Osteoblast (primary cell): Measurements from ENCODE around the gene ABLIM3. TPM values are rescaled to one million over a fixed set of nuclear protein-coding genes. Genes with fewer than 3 reads are reported as not detected.

Experiments used
- DNase-seq: peaks from one replicate; pipeline ENCODE4 v3.0.0; 2011; ENCODE audit warnings: low spot score, mixed read lengths; ENCODE audit not compliant: insufficient read length; ENCODE audit errors: missing footprints
- H2AFZ ChIP-seq: 2 replicates; pipeline ENCODE4 v1.6.0; 2011; ENCODE audit warnings: mild to moderate bottlenecking, low read length
- H3K27ac ChIP-seq: 2 replicates; pipeline ENCODE4 v1.5.1; 2011; ENCODE audit warnings: mild to moderate bottlenecking, low read depth, low read length, moderate library complexity
- H3K27me3 ChIP-seq: 2 replicates; pipeline ENCODE4 v1.6.0; 2012; ENCODE audit warnings: mild to moderate bottlenecking, control low read depth, inconsistent platforms, low read length, moderate library complexity; ENCODE audit not compliant: insufficient read depth
- H3K36me3 ChIP-seq: 2 replicates; pipeline ENCODE4 v1.5.1; 2011; ENCODE audit warnings: mild to moderate bottlenecking, low read length, control low read depth, moderate library complexity; ENCODE audit not compliant: insufficient read depth
- H3K4me1 ChIP-seq: 2 replicates; pipeline ENCODE4 v1.5.1; 2011; ENCODE audit warnings: mild to moderate bottlenecking, low read length, control low read depth, moderate library complexity; ENCODE audit not compliant: insufficient read depth
- H3K4me2 ChIP-seq: 2 replicates; pipeline ENCODE4 v1.6.0; 2011; ENCODE audit warnings: mild to moderate bottlenecking, low read length; ENCODE audit not compliant: insufficient read depth
- H3K4me3 ChIP-seq: fragments of 200-600 bp; sonication (generic); 3 replicates; pipeline ENCODE4 v1.5.1; 2012; ENCODE audit warnings: mild to moderate bottlenecking, low read length, inconsistent platforms; ENCODE audit not compliant: insufficient read depth
- H3K79me2 ChIP-seq: 2 replicates; pipeline ENCODE4 v1.6.0; 2012; ENCODE audit warnings: mild to moderate bottlenecking, low read length, control low read depth, inconsistent platforms; ENCODE audit not compliant: insufficient read depth
- H3K9me3 ChIP-seq: 2 replicates; pipeline ENCODE4 v1.5.1; 2011; ENCODE audit warnings: low read depth, low read length, control low read depth
- H4K20me1 ChIP-seq: 2 replicates; pipeline ENCODE4 v1.6.0; 2012; ENCODE audit warnings: mild to moderate bottlenecking, low read length, control low read depth; ENCODE audit not compliant: insufficient read depth
- CTCF ChIP-seq: IDR thresholded peaks from 2 replicates; pipeline ENCODE4 v1.5.1; 2011; ENCODE audit warnings: mild to moderate bottlenecking, low read depth, low read length, moderate library complexity; ENCODE audit errors: extremely low read depth
- total RNA-seq: library from RNA; depleted of rRNA; stranded (reverse); fragments of >200 nt; gene quantifications from 2 replicates; pipeline ENCODE4 v1.2.3, GENCODE V29; 2012

ABLIM3 gene
- total RNA-seq, 1 donor = 5.8 TPM

GRCh38 chr5:149195962-149196361, 54.7 kb downstream of the ABLIM3 start:
- no peak for TF ChIP-seq CTCF
- Histone ChIP-seq H3K27me3 (no peaks in the 10 kb centered on the region), H3K4me3 (no peak overlapping the region), H2AFZ (no peak overlapping the region), H3K79me2 (no peaks in the 10 kb centered on the region), H3K36me3 (no peaks in the 10 kb centered on the region), H3K9me3 (no peaks in the 10 kb centered on the region), H3K4me2 (no peak overlapping the region), H3K27ac (no peak overlapping the region), H3K4me1 (peaks cover 5% of the 10 kb centered on the region), H4K20me1 (no peaks in the 10 kb centered on the region)
- DNase-seq = no peak

- H3K4me3 ChIP-seq = no peak overlapping the region
- DNase-seq = no peak
- H3K4me2 ChIP-seq = no peak overlapping the region
- H3K4me1 ChIP-seq = no peaks in the 10 kb centered on the region
- H3K27ac ChIP-seq = no peak overlapping the region
- H3K79me2 ChIP-seq = no peaks in the 10 kb centered on the region
- no peak overlapping the region for H2AFZ ChIP-seq
- H3K9me3 ChIP-seq = no peaks in the 10 kb centered on the region
- no peaks in the 10 kb centered on the region for H4K20me1 ChIP-seq
- H3K27me3 ChIP-seq = no peaks in the 10 kb centered on the region
- H3K36me3 ChIP-seq = peaks cover 3% of the 10 kb centered on the region
- TF ChIP-seq CTCF = no peak
These were observed 56.9 kb downstream of the ABLIM3 start for GRCh38 chr5:149198148-149198547.

DNA sequence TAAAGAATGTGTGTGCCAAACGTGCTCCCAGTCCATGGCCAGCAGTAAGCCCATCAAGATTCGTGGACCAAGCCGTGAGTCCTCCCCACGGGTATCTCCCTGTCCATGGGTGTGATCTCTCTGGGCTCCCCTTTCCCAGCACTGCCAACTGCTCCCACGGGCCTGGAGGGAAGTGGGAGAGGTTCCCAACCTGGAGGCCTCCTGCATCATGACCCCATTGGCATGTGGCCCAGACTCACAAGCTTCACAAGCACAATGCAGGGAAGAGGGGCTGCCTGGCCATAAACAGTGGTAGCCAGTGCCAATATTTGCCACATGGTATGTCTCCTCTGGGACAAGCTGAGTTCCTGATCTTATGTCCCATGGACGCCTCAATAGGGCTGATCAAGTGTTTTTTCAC, 59.1 kb downstream of the ABLIM3 start:
- Histone ChIP-seq H3K27ac (no peak overlapping the region), H3K4me2 (no peak overlapping the region), H3K36me3 (peaks cover 7% of the 10 kb centered on the region), H3K9me3 (no peaks in the 10 kb centered on the region), H3K4me1 (peaks cover 13% of the 10 kb centered on the region), H2AFZ (no peak overlapping the region), H3K4me3 (no peak overlapping the region), H3K27me3 (no peaks in the 10 kb centered on the region), H4K20me1 (no peaks in the 10 kb centered on the region), H3K79me2 (no peaks in the 10 kb centered on the region)
- no peak for TF ChIP-seq CTCF
- no peak for DNase-seq

- H3K27ac ChIP-seq = no peak overlapping the region
- no peak for TF ChIP-seq CTCF
- H4K20me1 ChIP-seq = no peaks in the 10 kb centered on the region
- peaks cover 21% of the 10 kb centered on the region for H3K4me1 ChIP-seq
- DNase-seq = no peak
- no peaks in the 10 kb centered on the region for H3K27me3 ChIP-seq
- H2AFZ ChIP-seq = no peak overlapping the region
- H3K4me3 ChIP-seq = no peak overlapping the region
- peaks cover 7% of the 10 kb centered on the region for H3K36me3 ChIP-seq
- no peaks in the 10 kb centered on the region for H3K9me3 ChIP-seq
- H3K79me2 ChIP-seq = no peaks in the 10 kb centered on the region
- no peak overlapping the region for H3K4me2 ChIP-seq
These were observed 59.9 kb downstream of the ABLIM3 start for GRCh38 chr5:149201121-149201637.
